Hematopoietic multipotent progenitor cell treated with erythropoietin and hydrocortisone succinate and interleukin-3 and kit ligand, for 6 days (in vitro differentiated cells): Measurements from ENCODE around the gene GSTA1.
"Not testable (repeated sequence)": the region's sequence is repeated elsewhere in the genome, so short reads cannot be mapped to it uniquely, and the experiment has no call there.

Experiments
- DNase-seq: peaks from one replicate; pipeline ENCODE4 v3.0.0-alpha.2; 2015

GSTA1 gene

DNA sequence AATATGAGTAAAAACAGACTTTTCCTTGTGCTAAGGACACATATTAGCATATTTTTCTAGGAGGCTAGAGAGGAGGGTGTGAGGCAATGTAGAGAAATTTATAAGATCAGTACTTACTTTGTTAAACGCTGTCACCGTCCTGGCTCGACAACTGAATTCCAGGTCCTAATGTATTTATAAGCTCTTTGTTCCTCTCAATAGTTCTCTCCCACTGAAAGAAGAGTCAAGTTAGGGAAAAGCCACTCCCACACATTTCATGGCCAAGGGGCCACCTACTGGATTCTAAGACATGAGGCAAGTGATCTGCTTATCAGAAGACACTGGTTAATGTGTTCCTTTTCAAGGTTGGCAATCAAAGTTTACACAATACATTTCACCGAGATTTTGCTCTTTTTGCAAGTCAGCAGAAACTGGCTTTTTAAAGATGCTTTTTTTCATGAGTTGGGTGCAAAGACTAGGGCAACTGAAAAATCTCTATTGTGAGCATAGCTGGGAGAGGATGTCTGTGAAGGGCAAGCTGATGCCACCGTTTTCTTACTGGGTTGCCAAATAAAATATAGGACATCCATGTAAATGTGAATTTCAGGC lies at the start of gene GSTA1:
Gene GSTA1, minus strand, starts transcription at position 149 of the 588 bp plus-strand sequence. CDS start 4,549 bp downstream, outside the sequence.
- DNase-seq = not testable (repeated sequence)

GRCh38 chr6:52849137-52849536 lies 45.5 kb upstream of the GSTA1 start:
- DNase-seq = no peak

GRCh38 chr6:52846002-52846401 lies 42.4 kb upstream of the GSTA1 start:
- DNase-seq = no peak

DNA sequence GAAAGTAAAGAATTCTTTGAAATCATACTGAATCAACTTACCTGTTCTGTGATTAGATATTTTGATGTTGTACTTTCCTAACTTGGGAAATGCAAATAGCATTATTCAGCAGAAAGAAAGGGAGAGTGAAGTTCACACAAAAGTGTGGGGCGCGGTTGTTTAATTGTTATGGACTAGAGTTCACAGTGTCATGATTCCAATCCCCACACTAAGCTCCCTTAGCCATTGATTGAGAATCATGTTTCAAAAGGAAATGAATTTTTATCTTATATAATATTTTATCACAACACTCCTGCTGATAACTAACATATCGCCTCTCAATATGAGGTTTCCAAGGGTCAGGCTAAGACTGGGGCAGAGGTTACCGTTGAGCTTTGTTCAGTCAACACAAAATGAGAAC lies 40.0 kb upstream of the GSTA1 start:
- DNase-seq = no peak

DNA sequence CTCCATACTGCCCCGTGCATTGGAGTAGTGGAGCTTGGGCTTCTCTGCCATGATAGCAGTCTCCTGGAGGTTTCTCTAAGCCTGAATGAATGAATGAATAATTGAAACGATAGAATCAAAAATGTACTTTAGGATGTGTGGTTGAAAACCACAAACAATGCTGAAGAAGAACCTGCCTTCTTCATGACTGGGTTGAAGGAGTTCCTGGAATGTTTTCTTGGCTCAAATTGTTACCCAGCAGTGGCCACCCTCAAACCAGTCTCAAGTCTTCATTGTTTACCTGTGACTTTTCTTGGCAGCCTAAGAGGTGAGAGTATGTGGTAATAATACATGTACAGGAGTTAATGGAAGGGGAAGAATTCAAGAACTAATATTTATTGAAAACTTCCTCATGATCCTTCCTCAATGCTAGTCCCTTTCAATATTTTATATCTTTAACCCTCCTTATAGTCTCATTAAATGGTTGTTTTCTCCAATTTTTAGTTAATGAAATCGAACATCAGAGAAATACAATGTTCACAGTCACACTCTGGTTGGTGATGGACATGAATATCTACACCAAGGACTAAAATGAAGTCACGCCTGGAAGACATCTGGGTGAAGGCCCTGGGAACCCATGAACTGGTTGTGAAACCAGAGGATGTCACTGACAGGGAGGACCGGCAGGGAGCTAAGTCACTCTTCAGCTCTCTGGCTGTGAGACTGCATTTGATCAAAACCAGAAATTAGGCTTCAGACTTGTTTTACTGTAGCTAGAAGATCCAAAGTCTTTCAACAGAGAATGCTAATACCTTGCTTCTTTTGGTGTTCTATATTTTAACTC lies 37.4 kb upstream of the GSTA1 start, which contains the start of gene GSTA5:
Gene GSTA5, minus strand, starts transcription at position 51 of the 823 bp plus-strand sequence.
- DNase-seq = no peak

DNA sequence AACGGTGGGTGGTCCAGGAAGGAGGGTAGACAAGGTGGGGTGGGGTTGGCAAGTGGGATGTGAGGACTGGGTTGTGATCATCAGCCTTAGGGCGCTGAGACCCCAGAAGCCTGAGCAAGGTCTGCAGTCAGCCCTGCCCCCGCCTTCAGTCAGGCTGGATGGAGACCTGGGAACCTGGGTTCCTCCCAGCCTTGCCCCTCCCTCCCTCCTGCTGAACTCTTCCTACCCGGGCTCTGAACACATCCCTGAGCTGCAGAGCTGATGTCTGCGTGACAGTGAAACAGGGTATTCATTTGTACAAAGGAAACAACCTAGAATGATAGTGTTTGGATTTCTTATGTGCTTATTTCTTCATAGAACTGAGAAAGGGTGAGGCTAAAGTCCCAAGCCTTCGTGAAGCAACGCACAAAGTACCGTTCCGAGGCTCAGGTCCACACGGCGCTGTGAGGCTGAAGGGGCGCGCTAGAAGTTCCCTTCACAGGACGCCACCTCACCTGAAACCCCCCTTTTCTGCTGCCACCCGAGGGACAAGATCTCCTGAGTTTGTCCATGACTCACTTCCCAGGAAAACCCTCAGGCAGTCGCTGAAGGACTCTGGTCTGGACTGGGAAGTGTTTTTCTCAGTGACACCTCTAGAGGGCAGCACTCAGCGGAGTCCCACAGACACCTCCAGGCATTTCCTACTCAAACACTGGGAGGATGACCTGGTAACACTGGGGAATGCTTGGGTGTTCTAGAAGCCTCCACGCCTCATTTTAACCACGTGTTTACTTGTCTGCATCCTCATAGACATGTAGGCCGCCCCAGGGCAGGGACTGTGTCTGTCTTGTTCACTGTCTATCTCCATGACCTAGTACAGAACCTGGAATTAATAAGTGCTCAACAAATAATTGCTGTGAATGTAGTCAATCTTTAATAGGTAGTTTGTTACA lies 35.8 kb upstream of the GSTA1 start:
- peak; percentile 68 for DNase-seq

DNA sequence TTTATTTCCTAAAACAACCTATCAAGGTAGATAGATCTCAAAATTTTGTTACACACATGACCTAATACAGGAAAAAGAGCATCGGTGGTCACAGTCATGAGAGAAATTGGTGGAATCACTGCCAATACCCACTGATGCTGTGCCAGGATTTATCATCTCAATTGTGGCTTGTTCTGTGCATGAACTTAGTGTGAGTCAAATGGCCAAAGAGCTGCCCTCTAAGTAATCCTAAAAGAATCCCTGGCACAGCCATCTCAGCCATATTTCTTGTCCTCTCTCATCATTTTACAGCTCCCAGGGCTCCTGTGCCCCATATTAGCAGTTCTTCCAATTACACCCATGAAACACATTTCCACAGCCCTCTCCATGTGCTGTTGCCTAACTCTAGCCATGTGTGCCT lies 30.9 kb upstream of the GSTA1 start:
- DNase-seq = no peak

DNA sequence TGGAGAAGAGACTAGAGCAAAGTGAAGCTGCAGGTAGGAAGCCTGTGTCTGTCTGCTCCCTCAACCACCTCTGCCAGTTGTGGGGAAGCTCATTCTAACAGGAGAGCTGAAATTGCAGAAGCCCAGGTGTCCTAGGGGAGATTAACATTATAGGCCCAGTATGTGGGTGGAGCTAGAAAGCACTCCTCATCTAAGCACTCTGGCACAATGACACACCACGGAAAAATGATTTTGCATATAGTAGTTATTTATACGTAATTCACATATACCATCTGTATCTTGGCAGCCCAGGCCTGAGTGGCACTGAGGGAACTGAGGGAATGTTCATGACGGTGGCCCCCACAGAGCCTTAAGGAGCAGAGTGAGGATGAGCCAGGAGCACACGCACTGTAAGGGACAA lies 27.3 kb upstream of the GSTA1 start:
- DNase-seq = not testable (repeated sequence)

GRCh38 chr6:52829046-52829817 lies 25.6 kb upstream of the GSTA1 start:
- DNase-seq = no peak

GRCh38 chr6:52828621-52829020 lies 25.0 kb upstream of the GSTA1 start:
- DNase-seq = not testable (repeated sequence)

DNA sequence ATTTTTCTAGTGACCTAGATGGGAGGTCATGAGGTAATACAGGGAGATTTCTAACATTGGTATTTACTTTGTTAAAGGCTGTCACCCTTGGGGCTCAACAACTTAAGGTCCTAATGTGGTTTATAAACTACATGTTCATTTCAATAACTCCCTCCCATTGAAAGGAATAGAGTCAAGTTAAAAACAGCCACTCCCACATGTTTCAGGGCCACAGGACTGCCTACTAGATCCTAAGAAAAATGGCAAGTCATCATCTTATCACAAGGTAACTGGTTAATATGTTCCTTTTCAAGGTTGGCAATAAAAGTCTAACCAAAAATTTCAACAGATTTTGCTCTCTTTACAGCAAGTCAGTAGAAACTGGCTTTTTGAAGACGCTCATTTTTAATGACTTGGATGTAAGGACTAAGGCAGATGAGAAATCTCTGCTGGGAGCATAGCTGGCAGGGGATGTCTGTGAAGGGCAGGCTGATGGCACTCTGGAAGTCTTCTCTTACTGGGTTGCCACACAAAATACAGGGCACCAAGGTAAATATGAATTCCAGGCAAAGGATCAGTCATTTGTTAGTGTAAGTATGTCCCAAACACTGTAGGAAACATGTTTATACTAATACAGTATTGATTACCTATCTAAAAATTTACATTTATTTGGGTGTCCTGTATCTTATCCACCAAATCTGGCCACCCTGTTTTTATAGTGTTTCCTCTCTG lies 23.6 kb upstream of the GSTA1 start:
- not testable (repeated sequence) for DNase-seq

DNA sequence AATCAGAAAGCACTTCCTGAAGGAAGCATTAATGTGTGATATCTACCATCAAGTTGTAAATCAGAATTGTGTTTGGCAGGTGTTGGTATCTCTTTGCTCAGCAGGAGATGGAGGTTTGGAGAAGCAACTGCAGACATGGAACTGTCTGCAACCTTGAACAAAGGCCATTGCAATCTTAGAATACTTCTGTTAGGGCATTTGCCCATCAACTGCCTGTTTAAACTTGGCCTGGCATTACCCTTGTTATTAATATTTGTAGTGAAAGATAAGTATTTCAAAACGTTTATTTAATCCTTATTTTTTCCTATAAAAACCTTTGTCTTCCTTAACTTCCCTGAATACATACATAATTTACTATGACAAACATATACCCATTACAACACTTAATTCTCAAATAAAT lies 22.9 kb upstream of the GSTA1 start:
- no peak for DNase-seq

DNA sequence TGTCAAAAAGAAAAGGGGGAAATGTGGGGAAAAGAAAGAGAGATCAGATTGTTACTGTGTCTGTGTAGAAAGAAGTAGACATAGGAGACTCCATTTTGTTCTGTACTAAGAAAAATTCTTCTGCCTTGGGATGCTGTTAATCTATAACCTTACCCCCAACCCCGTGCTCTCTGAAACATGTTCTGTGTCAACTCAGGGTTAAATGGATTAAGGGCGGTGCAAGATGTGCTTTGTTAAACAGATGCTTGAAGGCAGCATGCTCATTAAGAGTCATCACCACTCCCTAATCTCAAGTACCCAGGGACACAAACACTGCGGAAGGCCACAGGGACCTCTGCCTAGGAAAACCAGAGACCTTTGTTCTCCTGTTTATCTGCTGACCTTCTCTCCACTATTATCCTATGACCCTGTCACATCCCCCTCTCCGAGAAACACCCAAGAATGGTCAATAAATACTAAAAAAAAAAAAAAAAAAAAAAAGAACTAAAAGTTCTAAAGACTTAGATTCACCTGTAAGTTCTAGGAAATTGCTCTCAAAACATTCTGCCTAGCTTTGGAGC lies 22.4 kb upstream of the GSTA1 start:
- not testable (repeated sequence) for DNase-seq

DNA sequence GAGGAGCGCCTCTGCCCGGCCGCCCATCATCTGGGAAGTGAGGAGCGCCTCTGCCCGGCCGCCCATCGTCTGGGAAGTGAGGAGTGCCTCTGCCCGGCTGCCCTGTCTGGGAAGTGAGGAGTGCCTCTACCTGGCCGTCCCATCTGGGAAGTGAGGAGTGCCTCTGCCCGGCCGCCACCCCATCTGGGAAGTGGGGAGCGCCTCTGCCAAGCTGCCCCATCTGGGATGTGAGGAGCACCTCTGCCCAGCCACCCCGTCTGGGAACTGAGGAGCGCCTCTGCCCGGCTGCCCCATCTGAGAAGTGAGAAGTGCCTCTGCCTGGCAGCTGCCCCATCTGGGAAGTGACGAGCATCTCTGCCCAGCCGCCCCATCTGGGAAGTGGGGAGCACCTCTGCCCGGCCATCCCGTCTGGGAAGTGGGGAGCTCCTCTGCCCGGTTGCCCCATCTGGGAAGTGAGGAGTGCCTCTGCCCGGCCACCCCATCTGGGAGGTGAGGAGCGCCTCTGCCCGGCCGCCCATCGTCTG lies 21.7 kb upstream of the GSTA1 start:
- not testable (repeated sequence) for DNase-seq

DNA sequence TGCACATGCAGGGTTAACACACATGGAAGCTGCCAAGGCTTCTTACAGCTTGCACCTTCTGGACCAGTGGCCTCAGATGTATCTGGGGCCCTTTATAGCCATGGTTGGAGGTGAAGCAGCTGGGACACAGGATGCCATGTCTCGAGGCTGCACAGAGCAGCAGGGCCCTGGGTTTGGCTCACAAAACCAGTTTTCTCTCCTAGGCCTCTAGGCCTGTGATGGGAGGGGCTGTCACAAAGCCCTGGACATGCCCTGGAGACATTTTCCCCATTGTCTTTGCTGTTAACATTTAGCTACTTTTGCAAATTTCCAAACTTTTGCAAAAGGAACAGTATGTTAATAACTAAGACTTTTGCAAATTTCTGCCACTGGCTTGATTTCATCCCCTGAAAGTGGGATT lies 18.2 kb upstream of the GSTA1 start:
- DNase-seq = no peak

- no peak for DNase-seq
Observed at GRCh38 chr6:52820198-52820597, 16.6 kb upstream of the GSTA1 start.

- DNase-seq = peak; percentile 55
Observed at GRCh38 chr6:52815167-52816092, 11.8 kb upstream of the GSTA1 start.

- DNase-seq = not testable (repeated sequence)
Observed at GRCh38 chr6:52814545-52814944, 10.9 kb upstream of the GSTA1 start.

DNA sequence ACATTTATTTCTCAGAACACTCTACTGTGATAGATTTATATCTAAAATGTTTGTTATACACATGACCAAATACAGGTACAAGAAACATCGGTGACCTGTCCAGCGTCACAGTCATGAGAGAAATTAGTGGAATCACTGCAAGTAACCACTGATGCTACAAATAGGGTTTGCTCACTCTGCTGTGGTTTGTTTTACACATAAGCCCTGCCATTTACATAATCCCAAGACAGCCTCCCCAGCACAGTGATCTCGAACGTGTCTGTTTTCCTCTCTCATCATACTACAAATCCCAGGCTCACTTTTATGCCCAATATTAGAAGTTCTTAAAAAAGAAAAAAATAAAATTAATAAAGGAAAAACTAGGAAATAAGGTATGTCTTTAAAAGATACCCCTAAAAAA lies 6.2 kb upstream of the GSTA1 start:
- DNase-seq = not testable (repeated sequence)

- DNase-seq = no peak
Observed at GRCh38 chr6:52808660-52809059, 5.0 kb upstream of the GSTA1 start.
